Heart right ventricle (tissue), 16 donors: Measurements from ENCODE around the gene CIROP. TPM values are rescaled to one million over a fixed set of nuclear protein-coding genes. Genes with fewer than 3 reads are reported as not detected.

Experiments
- ATAC-seq, 8 donors: fragments of 200-7000 bp; cut with Tn5 transposase; one replicate each; pipeline ENCODE4 v1.9.1; 2020; ENCODE audit warnings: mild to moderate bottlenecking in 8 of 8, moderate library complexity in 8 of 8, moderate number of reproducible peaks in 1 of 8
- DNase-seq, 2 donors: peaks; one replicate each; pipeline ENCODE4 v3.0.0-alpha.2; 2020
- H3K27ac ChIP-seq, 10 donors: fragments of 200-600 bp; sonication (generic) in 2 of 10; one replicate each; pipeline versions ENCODE4 v1.5.0 to v1.8.0; 2020 to 2022; ENCODE audit warnings: mild to moderate bottlenecking in 3 of 10
- H3K27me3 ChIP-seq, 7 donors: fragments of 200-600 bp; one replicate each; pipeline ENCODE4 v1.8.0; 2021 to 2022; ENCODE audit warnings: mild to moderate bottlenecking in 2 of 7
- H3K36me3 ChIP-seq, 9 donors: fragments of 200-600 bp; sonication (generic) in 1 of 9; one replicate each; pipeline versions ENCODE4 v1.5.0 to v1.8.0; 2020 to 2022; ENCODE audit warnings: mild to moderate bottlenecking in 2 of 9
- H3K4me1 ChIP-seq, 9 donors: fragments of 200-600 bp; sonication (generic) in 1 of 9; one replicate each; pipeline versions ENCODE4 v1.5.0 to v1.8.0; 2020 to 2022; ENCODE audit warnings: mild to moderate bottlenecking in 4 of 9
- H3K4me3 ChIP-seq, 10 donors: fragments of 200-600 bp; sonication (generic) in 2 of 10; one replicate each; pipeline versions ENCODE4 v1.5.0 to v1.8.0; 2020 to 2022; ENCODE audit warnings: mild to moderate bottlenecking in 7 of 10, moderate library complexity in 2 of 10
- H3K9me3 ChIP-seq, 11 donors: fragments of 200-600 bp in 10 of 11; sonication (generic) in 2 of 11; one replicate each; pipeline versions ENCODE4 v1.5.0 to v1.8.0; 2013 to 2022; ENCODE audit warnings: mild to moderate bottlenecking in 2 of 11, control low read depth in 1 of 11, moderate library complexity in 1 of 11
- CTCF ChIP-seq, 9 donors: fragments of 200-600 bp; sonication (generic) in 2 of 9; IDR thresholded peaks; one replicate each; pipeline versions ENCODE4 v1.5.0 to v1.8.0; 2021 to 2022; ENCODE audit warnings: antibody characterized with exemption in 9 of 9, mild to moderate bottlenecking in 5 of 9, moderate library complexity in 1 of 9
- WGBS, 2 donors: extraction: QIAGEN DNeasy Blood & Tissue Kit; methylation state at CpG; one replicate each; pipeline ENCODE4 v1.1.7; 2013; ENCODE audit warnings: inconsistent platforms in 1 of 2; 5-methylcytosine and 5-hydroxymethylcytosine counted together
- intact Hi-C, 10 donors: fragments of 100-400 bp; cut with DNase I; formaldehyde crosslinking; loops; one replicate each; pipeline versions ENCODE4 v1.11.1 to v1.14.2; 2022
- polyA plus RNA-seq, 2 donors: library from polyadenylated mRNA; stranded (reverse); fragments of 200-250 nt; gene quantifications; one replicate each; pipeline ENCODE4 v1.2.3, GENCODE V29; 2013
- total RNA-seq, 10 donors: library from RNA; stranded (reverse); fragmentation: NEBNext Ultra II Directional in 3 of 10; extraction: Animal tissue kit (Norgen Biotek cat#: 25700) in 3 of 10; gene quantifications; one replicate each; pipeline versions ENCODE4 v1.2.1 to v1.2.4, GENCODE V29; 2021 to 2023
- donor health status: Arrhythmogenic right ventricular cardiomyopathy.
- donor health status: ischemic (EF 13 %, LVEDD 7.1; RV severe dilation, severe dysfunction).
- donor health status: healthy with polysubstance abuse.
- donor health status: DM: no; HTN: yes; CAD: no.
- donor health status: DM: no; HTN: no; CAD: no.
- donor health status: ischemic (EF 25% LVEDD 6.9; RV normal size, moderate dysfunction).
- donor health status: ischemic (EF 25% LVEDD 5.7; RV mildly dilated, moderate dysfunction).
- donor health status: healthy.
- donor health status: DM: yes; HTN: yes; CAD: no.
- donor health status: Ischemic cardiomyopathy.
- donor health status: ischemic (EF 35%, LVEDD 5.7; RV mildly dilated, moderate dysfunction).
- donor health status: nonischemic (EF 11% LVEDD 7.7; RV severe dilation, severe dysfunction).
- donor health status: DM: yes; HTN: yes; CAD: no.
- donor health status: PGD.
- donor health status: ischemic (EF 29% LVEDD 5.4; RV normal size, mild dysfunction).
- donor health status: nonischemic (EF 23%, LVEDD 6.1; RV moderate dilation, normal function).

Gene CIROP
- total and polyA plus RNA-seq, 12 donors: not detected

- Histone ChIP-seq H3K36me3 (peaks cover 0 to 79% (median 44%) of the 10 kb centered on the region in 9 donors), H3K27ac (peak overlapping the region in 9 of 10 donors; percentile 75 to 88 (median 84)), H3K4me1 (peaks cover 15 to 47% (median 41%) of the 10 kb centered on the region in 9 donors), H3K4me3 (peak overlapping the region in 9 of 10 donors; percentile 47 to 70 (median 66)), H3K9me3 (no peaks in the 10 kb centered on the region), H3K27me3 (no peaks in the 10 kb centered on the region)
- 12% methylated on average over 10 of the region's 10 CpGs for WGBS, 2 donors
- DNase-seq (no peak), ATAC-seq (no peak)
- TF ChIP-seq CTCF (IDR thresholded peaks at IDR 0.05): no peak
- intact Hi-C loops: loop anchor here in 2 of 10 donors (1.0 to 2.0 kb wide), 2 partner anchors 24 kb away; partner anchors contain the start of genes ACIN1 (in 1 of the 2) and C14orf119 (in 1 of the 2)
Measured at GRCh38 chr14:23070262-23071129, 34.3 kb downstream of the CIROP start.

GRCh38 chr14:23069413-23069806 is 35.4 kb downstream of the CIROP start:
- H3K27ac ChIP-seq: peak overlapping the region in 3 of 10 donors; percentile 8 to 45 (median 25)
- peaks cover 0 to 79% (median 38%) of the 10 kb centered on the region in 9 donors for H3K36me3 ChIP-seq
- TF ChIP-seq CTCF (IDR thresholded peaks at IDR 0.05): no peak
- peaks cover 15 to 47% (median 41%) of the 10 kb centered on the region in 9 donors for H3K4me1 ChIP-seq
- no peaks in the 10 kb centered on the region for H3K9me3 ChIP-seq
- H3K4me3 ChIP-seq: no peak overlapping the region
- ATAC-seq (peak in 1 of 8 donors; percentile 2), DNase-seq (no peak)
- no peaks in the 10 kb centered on the region for H3K27me3 ChIP-seq
- 84% methylated on average over 4 of the region's 4 CpGs for WGBS, 2 donors
- intact Hi-C loops: loop anchor here in 3 of 10 donors (2.0 to 10.0 kb wide), 5 partner anchors 38 to 485 kb away; partner anchors contain the start of gene DAD1 (in 1 of the 3)

- peaks cover 0 to 79% (median 41%) of the 10 kb centered on the region in 9 donors for H3K36me3 ChIP-seq
- TF ChIP-seq CTCF (IDR thresholded peaks at IDR 0.05): peak; percentile 91 to 100 (median 98)
- H3K9me3 ChIP-seq: no peaks in the 10 kb centered on the region
- H3K4me3 ChIP-seq: no peak overlapping the region
- H3K4me1 ChIP-seq: peaks cover 15 to 47% (median 41%) of the 10 kb centered on the region in 9 donors
- H3K27me3 ChIP-seq: no peaks in the 10 kb centered on the region
- intact Hi-C loops: loop anchor here in 3 of 10 donors (2.0 to 10.0 kb wide), 5 partner anchors 38 to 484 kb away; partner anchors contain the start of gene DAD1 (in 1 of the 3)
- H3K27ac ChIP-seq: peak overlapping the region in 4 of 10 donors; percentile 4 to 45 (median 16)
- peak; percentile 57 to 78 (median 68) for ATAC-seq
- 27 to 28% methylated on average over 8 of the region's 8 CpGs for WGBS, 2 donors
- DNase-seq: peak in 1 of 2 donors; percentile 87
Measured at GRCh38 chr14:23068789-23069412, 35.9 kb downstream of the CIROP start.
